GM18505 (cell line): ENCODE results near the gene NELL2.

Source experiments
- ATAC-seq: cut with Tn5 transposase; IDR thresholded peaks from one replicate; pipeline ENCODE4 v1.9.1; 2021; ENCODE audit not compliant: unreplicated experiment
- POLR2A ChIP-seq: IDR thresholded peaks from 4 replicates; pipeline ENCODE4 v1.6.1; 2011; ENCODE audit warnings: borderline replicate concordance; ENCODE audit not compliant: insufficient read depth, insufficient read length; ENCODE audit errors: extremely low read depth

The NELL2 gene

GRCh38 chr12:44571006-44571550 lies 305.0 kb downstream of the NELL2 start:
- TF ChIP-seq POLR2A: no peak
- ATAC-seq: no peak

GRCh38 chr12:44570036-44570583 lies 306.0 kb downstream of the NELL2 start:
- no peak for ATAC-seq
- no peak for TF ChIP-seq POLR2A

- no peak for ATAC-seq
- no peak for TF ChIP-seq POLR2A
Measured at GRCh38 chr12:44565163-44565562, 311.0 kb downstream of the NELL2 start.

- TF ChIP-seq POLR2A: no peak
- ATAC-seq: no peak
Measured at GRCh38 chr12:44563486-44563885, 312.6 kb downstream of the NELL2 start.

GRCh38 chr12:44558340-44559100 lies 317.6 kb downstream of the NELL2 start:
- no peak for TF ChIP-seq POLR2A
- no peak for ATAC-seq

- ATAC-seq: no peak
- no peak for TF ChIP-seq POLR2A
Measured at GRCh38 chr12:44555454-44555853, 320.7 kb downstream of the NELL2 start.

GRCh38 chr12:44551631-44552030 lies 324.5 kb downstream of the NELL2 start:
- no peak for TF ChIP-seq POLR2A
- no peak for ATAC-seq

GRCh38 chr12:44550377-44550776 lies 325.7 kb downstream of the NELL2 start:
- TF ChIP-seq POLR2A: no peak
- ATAC-seq: no peak

- ATAC-seq: no peak
- TF ChIP-seq POLR2A: no peak
Measured at GRCh38 chr12:44546060-44546459, 330.1 kb downstream of the NELL2 start.

GRCh38 chr12:44544018-44544417 lies 332.1 kb downstream of the NELL2 start:
- no peak for TF ChIP-seq POLR2A
- no peak for ATAC-seq

GRCh38 chr12:44542716-44543115 lies 333.4 kb downstream of the NELL2 start:
- no peak for ATAC-seq
- TF ChIP-seq POLR2A: no peak

- TF ChIP-seq POLR2A: no peak
- no peak for ATAC-seq
Measured at GRCh38 chr12:44537354-44537753, 338.8 kb downstream of the NELL2 start.

- no peak for ATAC-seq
- TF ChIP-seq POLR2A: no peak
Measured at GRCh38 chr12:44532940-44533339, 343.2 kb downstream of the NELL2 start.

GRCh38 chr12:44531320-44531971 lies 344.7 kb downstream of the NELL2 start:
- TF ChIP-seq POLR2A: no peak
- ATAC-seq: no peak
